Astrocyte of the hippocampus (primary cell): ENCODE data around the gene OR5B21.
A peak's percentile ranks its signal among the peaks of the same experiment; 100 is the strongest.

Source experiments
- DNase-seq: peaks from one replicate; pipeline ENCODE4 v3.0.0; 2011; ENCODE audit warnings: low read depth, low spot score

The OR5B21 gene

DNA sequence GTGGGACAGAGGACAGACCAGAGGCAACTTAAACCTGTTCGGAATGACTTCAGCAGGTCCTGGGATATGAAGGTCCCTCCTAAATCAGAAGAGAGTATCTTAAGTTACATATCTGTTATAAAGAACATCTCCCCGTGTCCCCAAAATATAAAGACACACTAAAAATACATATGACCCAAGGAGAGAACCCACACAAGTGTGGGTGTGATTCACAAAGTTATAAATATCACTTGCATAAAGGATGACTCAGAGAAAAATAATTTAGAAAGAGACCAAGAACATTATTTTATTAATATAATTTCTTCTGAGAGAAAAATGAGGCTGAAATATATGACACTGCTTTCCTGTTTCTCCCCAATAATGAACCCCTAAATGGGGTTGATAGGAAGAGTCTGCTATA is 14.2 kb downstream of the OR5B21 start:
- no peak for DNase-seq

DNA sequence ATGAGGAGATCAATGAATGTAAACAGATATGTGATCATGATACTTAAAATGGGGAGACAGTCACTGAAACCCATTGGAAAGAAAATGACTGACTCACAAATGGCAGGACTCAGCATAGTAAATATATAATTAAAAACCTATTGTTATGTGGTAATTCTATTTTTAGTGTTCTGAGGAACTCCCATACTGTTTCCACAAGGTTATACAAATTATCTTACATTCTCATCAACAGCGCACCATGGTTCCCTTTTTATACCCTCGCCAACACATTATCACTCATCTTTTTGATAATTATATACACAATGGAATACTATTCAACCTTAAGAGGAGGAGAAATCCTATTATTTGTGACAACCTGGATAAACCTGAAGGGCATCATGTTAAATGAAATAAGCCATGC is 17.1 kb downstream of the OR5B21 start:
- no peak for DNase-seq

DNA sequence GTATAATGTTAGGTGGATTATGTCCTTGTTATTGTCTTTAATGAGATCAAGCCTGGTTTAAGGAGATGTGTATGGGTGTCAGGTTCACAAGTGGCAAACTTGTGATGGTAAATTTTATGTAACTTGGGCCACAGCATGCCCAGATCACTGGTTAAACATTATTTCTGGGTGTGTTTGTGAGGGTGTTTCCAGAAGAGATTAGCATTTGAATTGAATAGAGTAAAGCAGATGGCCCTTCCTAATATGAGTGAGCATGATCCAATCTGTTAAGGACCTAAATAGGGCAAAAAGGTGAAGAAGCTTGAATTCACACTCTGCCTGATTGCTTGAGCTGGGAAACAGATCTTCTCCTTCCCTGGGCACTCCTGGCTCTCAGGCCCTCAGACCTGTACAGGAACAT is 20.7 kb downstream of the OR5B21 start:
- no peak for DNase-seq

DNA sequence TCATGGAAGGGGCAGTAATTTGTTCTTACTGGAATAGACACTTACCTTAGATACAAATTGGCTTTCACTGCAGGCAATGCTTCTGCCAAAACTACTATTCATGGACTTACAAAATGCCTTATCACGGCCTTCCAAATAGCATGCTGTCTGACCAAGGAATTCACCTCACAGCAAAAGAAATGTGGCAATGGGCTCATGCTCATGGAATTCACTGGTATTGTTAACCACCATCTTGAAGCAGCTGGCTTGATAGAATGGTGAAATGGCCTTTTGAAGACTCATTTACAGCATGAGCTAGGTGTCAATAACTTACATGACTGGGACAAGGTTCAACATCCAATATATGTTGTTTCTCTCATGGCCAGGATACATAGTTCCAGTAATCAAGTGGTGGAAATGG is 21.9 kb downstream of the OR5B21 start:
- DNase-seq = peak; percentile 16

DNA sequence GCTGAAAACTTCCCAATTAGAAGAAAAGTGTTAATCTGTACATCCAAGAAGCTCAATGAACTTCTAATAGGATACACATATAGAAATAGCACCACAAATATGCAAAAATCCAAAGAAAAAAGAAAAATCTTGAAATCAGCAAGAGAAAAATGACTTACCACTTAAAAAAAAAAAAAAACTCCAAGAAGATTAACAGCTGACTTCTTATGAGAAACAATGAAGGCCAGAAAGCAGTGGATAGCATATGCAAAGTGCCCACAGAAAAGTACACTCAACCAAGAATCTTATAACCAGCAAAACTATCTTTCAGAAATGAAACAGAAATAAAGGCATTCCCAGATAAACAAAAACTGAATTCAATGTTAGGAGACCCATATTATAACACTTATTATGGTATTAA is 36.0 kb downstream of the OR5B21 start:
- DNase-seq = no peak

DNA sequence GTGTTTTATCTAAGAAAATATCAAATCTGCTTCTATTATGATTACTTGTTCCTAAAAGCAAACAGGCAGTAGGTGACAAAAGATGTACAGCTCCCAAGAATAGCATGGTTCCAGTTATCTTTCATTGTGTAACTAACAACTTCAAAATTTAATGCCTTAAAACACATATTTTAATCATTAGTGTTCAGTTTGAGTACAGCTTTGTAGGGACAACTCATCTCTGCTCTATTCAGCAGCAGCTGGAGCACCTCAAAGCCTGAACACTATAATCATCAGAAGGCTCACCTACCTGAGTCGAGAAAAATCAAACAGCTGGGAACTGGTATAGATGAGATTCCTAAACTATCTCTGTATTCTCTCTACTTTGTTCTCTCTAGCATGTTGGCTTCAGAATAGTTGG is 41.6 kb downstream of the OR5B21 start:
- DNase-seq = no peak

DNA sequence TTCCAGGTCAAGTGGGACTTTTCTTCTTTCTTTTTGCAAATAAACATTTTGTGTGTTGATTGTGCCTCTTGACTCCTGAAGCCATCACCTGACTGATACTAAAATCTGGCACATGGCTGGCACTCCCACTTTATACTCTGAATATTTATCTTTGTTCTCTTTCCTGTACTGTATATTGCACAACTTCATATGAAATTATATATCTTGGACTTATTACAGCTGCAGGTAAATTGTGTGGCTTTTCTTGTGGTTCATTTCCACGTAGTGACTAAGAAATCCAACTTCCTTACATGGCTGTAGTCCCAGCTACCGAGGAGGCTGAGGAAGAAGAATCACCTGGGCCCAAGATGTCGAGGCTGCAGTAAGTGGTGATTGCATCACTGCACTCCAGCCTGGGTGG is 42.2 kb downstream of the OR5B21 start:
- no peak for DNase-seq
